T-helper 22 cell (primary cell): ENCODE measurements around the gene ABHD4.
"Not testable (repeated sequence)": the region's sequence is repeated elsewhere in the genome, so short reads cannot be mapped to it uniquely, and the experiment has no call there.

Experiments used
- DNase-seq: peaks from one replicate; pipeline ENCODE4 v3.0.0-alpha.2; 2020; ENCODE audit warnings: low read depth

ABHD4 gene

GRCh38 chr14:22598099-22598895, at the start of gene ABHD4:
Gene ABHD4, plus strand, starts transcription at chr14:22598300. Its CDS starts 7 bp downstream, at chr14:22598307.
- peak; percentile 45 for DNase-seq

GRCh38 chr14:22549324-22549962, 48.7 kb upstream of the ABHD4 start:
- no peak for DNase-seq

- DNase-seq = peak; percentile 78
Measured at GRCh38 chr14:22549981-22550673, 48.0 kb upstream of the ABHD4 start.

DNA sequence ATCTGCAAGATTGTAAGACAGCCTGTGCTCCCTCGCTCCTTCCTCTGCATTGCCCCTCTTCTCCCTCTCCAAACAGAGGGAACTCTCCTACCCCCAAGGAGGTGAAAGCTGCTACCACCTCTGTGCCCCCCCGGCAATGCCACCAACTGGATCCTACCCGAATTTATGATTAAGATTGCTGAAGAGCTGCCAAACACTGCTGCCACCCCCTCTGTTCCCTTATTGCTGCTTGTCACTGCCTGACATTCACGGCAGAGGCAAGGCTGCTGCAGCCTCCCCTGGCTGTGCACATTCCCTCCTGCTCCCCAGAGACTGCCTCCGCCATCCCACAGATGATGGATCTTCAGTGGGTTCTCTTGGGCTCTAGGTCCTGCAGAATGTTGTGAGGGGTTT, 46.5 kb upstream of the ABHD4 start:
- no peak for DNase-seq

DNA sequence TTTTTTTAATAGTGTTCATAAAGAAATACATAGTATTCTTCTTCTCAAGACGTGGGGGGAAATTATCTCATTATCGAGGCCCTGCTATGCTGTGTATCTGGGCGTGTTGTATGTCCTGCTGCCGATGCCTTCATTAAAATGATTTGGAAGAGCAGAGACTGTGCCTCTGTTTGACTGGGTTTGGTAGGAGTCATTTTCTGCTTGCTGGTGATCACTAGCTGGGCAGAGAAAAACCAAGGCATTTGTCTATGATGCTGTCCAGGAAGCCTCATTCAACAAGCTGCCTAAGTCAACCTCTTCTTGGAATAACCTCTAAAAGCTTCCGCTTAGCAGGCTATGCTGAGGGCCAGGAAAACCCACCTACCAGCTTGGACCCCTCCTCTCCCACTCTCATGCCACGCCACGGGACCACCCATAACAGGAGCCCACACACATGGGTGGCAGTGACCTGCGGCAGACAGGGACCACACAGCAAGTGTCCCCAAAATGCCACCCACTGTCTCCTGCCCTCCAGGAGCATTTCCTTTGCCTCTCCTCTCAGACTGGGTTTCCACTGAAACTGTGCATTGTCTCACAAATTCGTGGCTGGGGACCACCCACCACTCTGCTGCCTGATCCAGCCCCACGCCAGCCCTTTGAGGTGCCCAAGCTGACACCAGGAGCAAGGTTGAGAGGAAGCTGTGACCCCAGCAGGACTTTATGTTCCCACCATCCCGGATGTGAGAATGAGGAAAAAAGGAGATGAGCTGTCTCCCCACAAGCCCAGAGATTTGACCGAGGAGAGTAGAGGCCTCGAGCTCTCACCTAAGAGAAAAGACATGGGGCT, 45.9 kb upstream of the ABHD4 start:
- no peak for DNase-seq

GRCh38 chr14:22552827-22553076, 45.3 kb upstream of the ABHD4 start:
- DNase-seq = no peak

DNA sequence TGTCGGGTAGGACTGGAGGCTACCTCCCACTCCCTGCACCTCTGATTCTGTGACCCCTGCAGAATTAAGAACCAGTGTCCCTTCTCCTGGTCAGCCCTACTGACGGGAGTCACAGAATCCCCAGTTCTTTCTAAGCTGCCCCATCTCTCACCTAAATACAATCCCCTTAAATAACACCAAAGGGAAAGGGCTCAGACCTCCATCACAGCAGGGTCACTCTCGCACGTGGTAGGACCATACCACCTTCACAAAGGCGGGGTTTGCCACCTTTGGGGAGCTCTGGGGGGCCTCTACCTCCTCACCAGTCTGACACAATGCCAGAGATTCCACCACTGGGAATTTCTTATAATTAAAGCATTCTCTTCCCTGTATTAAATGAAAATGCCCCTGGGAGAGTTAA, 44.7 kb upstream of the ABHD4 start:
- no peak for DNase-seq

- DNase-seq = not testable (repeated sequence)
Measured at GRCh38 chr14:22553861-22554497, 44.1 kb upstream of the ABHD4 start.

- no peak for DNase-seq
Measured at GRCh38 chr14:22554498-22555383, 43.4 kb upstream of the ABHD4 start.

DNA sequence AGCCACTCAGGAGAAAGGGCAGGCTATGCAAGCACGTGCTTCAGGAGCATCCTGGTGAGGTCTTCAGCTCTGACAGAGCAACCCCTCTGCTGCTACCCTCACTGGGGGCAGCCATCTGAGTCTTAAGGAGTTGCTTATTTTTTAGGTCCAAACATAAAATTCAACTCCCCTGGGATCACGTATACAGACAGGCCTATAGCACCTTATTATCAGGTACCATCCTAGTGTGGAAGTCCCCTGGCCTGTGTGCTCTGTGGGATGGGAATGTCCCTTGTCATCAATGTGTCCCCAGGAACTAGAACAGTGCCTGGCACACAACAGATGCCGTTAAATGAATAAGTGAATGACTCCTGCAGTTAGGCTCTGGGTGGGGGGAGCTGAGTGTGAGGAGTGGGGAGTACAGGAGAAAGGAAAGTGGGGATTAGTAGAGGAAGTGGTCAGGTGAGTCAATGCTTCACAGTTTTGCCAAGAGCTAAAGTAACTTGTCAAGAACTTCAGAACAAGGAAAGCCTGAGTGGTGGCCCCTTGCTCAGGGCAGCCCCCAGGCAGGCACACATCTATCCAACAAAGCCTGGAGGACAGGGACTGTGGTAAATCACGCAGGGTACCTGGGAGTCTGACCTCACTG, 42.6 kb upstream of the ABHD4 start:
- peak; percentile 79 for DNase-seq

- peak; percentile 99 for DNase-seq
Measured at GRCh38 chr14:22556021-22556989, 41.8 kb upstream of the ABHD4 start.

- peak; percentile 69 for DNase-seq
Measured at GRCh38 chr14:22556990-22557623, 41.0 kb upstream of the ABHD4 start.

DNA sequence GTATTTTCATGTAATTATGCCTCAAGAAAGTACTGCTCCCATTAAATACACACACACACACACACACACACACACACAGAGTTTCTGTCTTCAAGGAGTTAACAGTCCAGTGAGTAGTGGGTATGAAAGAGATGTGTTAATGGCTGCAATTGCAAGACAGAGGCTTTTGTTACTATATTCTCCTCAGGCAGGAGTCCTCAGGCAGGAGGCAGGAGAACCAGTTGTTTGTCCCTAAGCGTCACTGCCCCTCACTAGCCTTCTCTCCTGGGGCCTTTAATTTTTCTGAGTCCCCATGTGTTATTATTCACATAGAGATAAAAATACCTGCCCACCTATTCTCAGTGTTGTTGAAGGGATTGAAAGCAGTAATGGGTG, 40.3 kb upstream of the ABHD4 start:
- no peak for DNase-seq

GRCh38 chr14:22558221-22558913, 39.7 kb upstream of the ABHD4 start:
- no peak for DNase-seq

DNA sequence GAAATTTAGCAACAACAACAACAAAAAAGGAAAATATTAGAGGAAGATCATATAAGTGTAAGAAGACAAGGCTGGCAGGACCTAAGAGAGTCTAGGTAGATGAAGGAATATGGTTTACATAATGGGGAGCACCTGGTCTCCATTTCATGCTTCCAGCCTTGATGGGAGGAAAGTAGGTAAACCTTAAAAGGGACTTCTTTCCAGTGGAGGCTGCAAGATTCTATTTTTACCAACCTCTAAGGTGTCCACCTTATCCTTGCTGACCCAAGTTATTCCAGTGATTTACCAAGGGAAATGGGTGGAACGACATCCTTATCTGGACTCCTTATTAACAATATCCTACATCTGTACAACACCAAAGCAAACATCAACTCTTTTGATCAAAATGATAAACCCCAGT, 39.1 kb upstream of the ABHD4 start:
- no peak for DNase-seq

GRCh38 chr14:22560662-22561365, 37.3 kb upstream of the ABHD4 start:
- DNase-seq = no peak

DNA sequence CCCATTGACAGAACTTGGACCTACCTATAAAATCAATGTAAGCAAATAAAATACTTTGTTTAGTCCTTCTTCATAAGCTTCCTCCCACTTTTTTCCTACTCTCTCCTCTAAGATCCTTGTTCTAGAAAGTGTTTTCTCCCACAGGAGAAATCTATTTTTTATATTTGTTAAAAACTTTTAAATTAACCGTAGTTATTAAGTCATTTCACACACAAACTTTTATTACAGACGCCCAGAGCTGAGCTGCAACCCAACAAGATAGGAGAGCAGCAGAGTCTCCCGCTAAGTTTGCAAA, 36.8 kb upstream of the ABHD4 start:
- DNase-seq = no peak
